ENCODE results near the gene ZBTB7C.
"Not testable (repeated sequence)": the region's sequence is repeated elsewhere in the genome, so short reads cannot be mapped to it uniquely, and the experiment has no call there.

ZBTB7C gene

GRCh38 chr18:48284743-48285142, 124.4 kb downstream of the ZBTB7C start:
- H3K27ac ChIP-seq (ENCODE audit: low read length), result no peak overlapping the region
- no peak overlapping the region for H3K4me3 ChIP-seq (ENCODE audit: low read length)
- no peak overlapping the region for H3K9ac ChIP-seq (ENCODE audit: low read depth, low read length)
- no peaks in the 10 kb centered on the region for H3K9me3 ChIP-seq (ENCODE audit: insufficient read depth, low read depth, low read length)
- no peaks in the 10 kb centered on the region for H3K27me3 ChIP-seq (ENCODE audit: insufficient read depth, low read length)
- H3K4me1 ChIP-seq (ENCODE audit: insufficient read depth, low read length), result no peaks in the 10 kb centered on the region
- no peaks in the 10 kb centered on the region for H3K36me3 ChIP-seq (ENCODE audit: insufficient read depth, low read depth, low read length)

- not testable (repeated sequence) for H3K9me3 ChIP-seq (ENCODE audit: insufficient read depth, low read depth, low read length); H3K36me3 ChIP-seq (ENCODE audit: insufficient read depth, low read depth, low read length); H3K27ac ChIP-seq (ENCODE audit: low read length); H3K9ac ChIP-seq (ENCODE audit: low read depth, low read length); H3K27me3 ChIP-seq (ENCODE audit: insufficient read depth, low read length); H3K4me3 ChIP-seq (ENCODE audit: low read length); H3K4me1 ChIP-seq (ENCODE audit: insufficient read depth, low read length)
Observed at GRCh38 chr18:48284011-48284410, 125.2 kb downstream of the ZBTB7C start.

- H3K9me3 ChIP-seq (ENCODE audit: insufficient read depth, low read depth, low read length); H3K9ac ChIP-seq (ENCODE audit: low read depth, low read length): not testable (repeated sequence)
Observed at GRCh38 chr18:48281460-48281859, 127.7 kb downstream of the ZBTB7C start.

GRCh38 chr18:48279312-48279711, 129.9 kb downstream of the ZBTB7C start:
- H3K27ac ChIP-seq (ENCODE audit: low read length), result no peak overlapping the region
- H3K4me3 ChIP-seq (ENCODE audit: low read length), result no peak overlapping the region
- no peaks in the 10 kb centered on the region for H3K36me3 ChIP-seq (ENCODE audit: insufficient read depth, low read depth, low read length)
- H3K9me3 ChIP-seq (ENCODE audit: insufficient read depth, low read depth, low read length), result no peaks in the 10 kb centered on the region
- H3K27me3 ChIP-seq (ENCODE audit: insufficient read depth, low read length), result no peaks in the 10 kb centered on the region
- H3K4me1 ChIP-seq (ENCODE audit: insufficient read depth, low read length), result no peaks in the 10 kb centered on the region
- H3K9ac ChIP-seq (ENCODE audit: low read depth, low read length), result no peak overlapping the region

More at GRCh38 chr18:48281460-48281859, 127.7 kb downstream of the ZBTB7C start:
- H3K4me3 ChIP-seq (ENCODE audit: low read length); H3K27me3 ChIP-seq (ENCODE audit: insufficient read depth, low read length); H3K27ac ChIP-seq (ENCODE audit: low read length); H3K36me3 ChIP-seq (ENCODE audit: insufficient read depth, low read depth, low read length); H3K4me1 ChIP-seq (ENCODE audit: insufficient read depth, low read length): not testable (repeated sequence)

GRCh38 chr18:48278081-48278480, 131.1 kb downstream of the ZBTB7C start:
- Histone ChIP-seq H3K4me1 (ENCODE audit: insufficient read depth, low read length) (no peaks in the 10 kb centered on the region), H3K27ac (ENCODE audit: low read length) (no peak overlapping the region), H3K36me3 (ENCODE audit: insufficient read depth, low read depth, low read length) (no peaks in the 10 kb centered on the region), H3K27me3 (ENCODE audit: insufficient read depth, low read length) (no peaks in the 10 kb centered on the region), H3K9me3 (ENCODE audit: insufficient read depth, low read depth, low read length) (no peaks in the 10 kb centered on the region), H3K4me3 (ENCODE audit: low read length) (no peak overlapping the region), H3K9ac (ENCODE audit: low read depth, low read length) (no peak overlapping the region)

GRCh38 chr18:48274301-48274700, 134.9 kb downstream of the ZBTB7C start:
- Histone ChIP-seq H3K36me3 (ENCODE audit: insufficient read depth, low read depth, low read length) (no peaks in the 10 kb centered on the region), H3K9ac (ENCODE audit: low read depth, low read length) (no peak overlapping the region), H3K27ac (ENCODE audit: low read length) (no peak overlapping the region), H3K27me3 (ENCODE audit: insufficient read depth, low read length) (no peaks in the 10 kb centered on the region), H3K9me3 (ENCODE audit: insufficient read depth, low read depth, low read length) (no peaks in the 10 kb centered on the region), H3K4me3 (ENCODE audit: low read length) (no peak overlapping the region), H3K4me1 (ENCODE audit: insufficient read depth, low read length) (no peaks in the 10 kb centered on the region)

- H3K9me3 ChIP-seq (ENCODE audit: insufficient read depth, low read depth, low read length), result no peaks in the 10 kb centered on the region
- no peak overlapping the region for H3K4me3 ChIP-seq (ENCODE audit: low read length)
- H3K27ac ChIP-seq (ENCODE audit: low read length), result no peak overlapping the region
- H3K36me3 ChIP-seq (ENCODE audit: insufficient read depth, low read depth, low read length), result no peaks in the 10 kb centered on the region
- no peaks in the 10 kb centered on the region for H3K27me3 ChIP-seq (ENCODE audit: insufficient read depth, low read length)
- H3K4me1 ChIP-seq (ENCODE audit: insufficient read depth, low read length), result no peaks in the 10 kb centered on the region
- H3K9ac ChIP-seq (ENCODE audit: low read depth, low read length), result no peak overlapping the region
Observed at GRCh38 chr18:48270929-48271328, 138.3 kb downstream of the ZBTB7C start.

- no peaks in the 10 kb centered on the region for H3K27me3 ChIP-seq (ENCODE audit: insufficient read depth, low read length)
- no peaks in the 10 kb centered on the region for H3K36me3 ChIP-seq (ENCODE audit: insufficient read depth, low read depth, low read length)
- no peak overlapping the region for H3K9ac ChIP-seq (ENCODE audit: low read depth, low read length)
- H3K27ac ChIP-seq (ENCODE audit: low read length), result no peak overlapping the region
- no peaks in the 10 kb centered on the region for H3K9me3 ChIP-seq (ENCODE audit: insufficient read depth, low read depth, low read length)
- H3K4me3 ChIP-seq (ENCODE audit: low read length), result no peak overlapping the region
- no peaks in the 10 kb centered on the region for H3K4me1 ChIP-seq (ENCODE audit: insufficient read depth, low read length)
Observed at GRCh38 chr18:48265328-48265727, 143.9 kb downstream of the ZBTB7C start.

- Histone ChIP-seq H3K9ac (ENCODE audit: low read depth, low read length) (no peak overlapping the region), H3K27ac (ENCODE audit: low read length) (no peak overlapping the region), H3K27me3 (ENCODE audit: insufficient read depth, low read length) (no peaks in the 10 kb centered on the region), H3K36me3 (ENCODE audit: insufficient read depth, low read depth, low read length) (no peaks in the 10 kb centered on the region), H3K4me3 (ENCODE audit: low read length) (no peak overlapping the region), H3K4me1 (ENCODE audit: insufficient read depth, low read length) (no peaks in the 10 kb centered on the region), H3K9me3 (ENCODE audit: insufficient read depth, low read depth, low read length) (no peaks in the 10 kb centered on the region)
Observed at GRCh38 chr18:48263914-48264902, 145.0 kb downstream of the ZBTB7C start.

- no peaks in the 10 kb centered on the region for H3K9me3 ChIP-seq (ENCODE audit: insufficient read depth, low read depth, low read length)
- H3K36me3 ChIP-seq (ENCODE audit: insufficient read depth, low read depth, low read length), result no peaks in the 10 kb centered on the region
- no peak overlapping the region for H3K4me3 ChIP-seq (ENCODE audit: low read length)
- no peaks in the 10 kb centered on the region for H3K4me1 ChIP-seq (ENCODE audit: insufficient read depth, low read length)
- no peak overlapping the region for H3K27ac ChIP-seq (ENCODE audit: low read length)
- H3K27me3 ChIP-seq (ENCODE audit: insufficient read depth, low read length), result no peaks in the 10 kb centered on the region
- H3K9ac ChIP-seq (ENCODE audit: low read depth, low read length), result no peak overlapping the region
Observed at GRCh38 chr18:48263192-48263853, 145.9 kb downstream of the ZBTB7C start.

- Histone ChIP-seq H3K4me3 (ENCODE audit: low read length) (no peak overlapping the region), H3K27me3 (ENCODE audit: insufficient read depth, low read length) (no peaks in the 10 kb centered on the region), H3K4me1 (ENCODE audit: insufficient read depth, low read length) (no peaks in the 10 kb centered on the region), H3K9me3 (ENCODE audit: insufficient read depth, low read depth, low read length) (peaks cover 5% of the 10 kb centered on the region; the same call in 1 of the 2 replicates), H3K36me3 (ENCODE audit: insufficient read depth, low read depth, low read length) (no peaks in the 10 kb centered on the region), H3K27ac (ENCODE audit: low read length) (no peak overlapping the region), H3K9ac (ENCODE audit: low read depth, low read length) (no peak overlapping the region)
Observed at GRCh38 chr18:48260237-48260636, 148.9 kb downstream of the ZBTB7C start.

- Histone ChIP-seq H3K27ac (ENCODE audit: low read length) (no peak overlapping the region), H3K27me3 (ENCODE audit: insufficient read depth, low read length) (no peaks in the 10 kb centered on the region), H3K4me1 (ENCODE audit: insufficient read depth, low read length) (no peaks in the 10 kb centered on the region), H3K9me3 (ENCODE audit: insufficient read depth, low read depth, low read length) (peaks cover 5% of the 10 kb centered on the region; the same call in 1 of the 2 replicates), H3K4me3 (ENCODE audit: low read length) (no peak overlapping the region), H3K9ac (ENCODE audit: low read depth, low read length) (no peak overlapping the region), H3K36me3 (ENCODE audit: insufficient read depth, low read depth, low read length) (no peaks in the 10 kb centered on the region)
Observed at GRCh38 chr18:48256848-48257247, 152.3 kb downstream of the ZBTB7C start.
